HG02610 (cell line): ENCODE results near the gene C19orf67.

Source experiments
- ATAC-seq: cut with Tn5 transposase; IDR thresholded peaks from one replicate; pipeline ENCODE4 v1.9.1; 2021; ENCODE audit warnings: mild to moderate bottlenecking, moderate library complexity; ENCODE audit not compliant: unreplicated experiment

C19orf67 gene

GRCh38 chr19:14110650-14111049 is 25.1 kb upstream of the C19orf67 start:
- ATAC-seq, result no peak

DNA sequence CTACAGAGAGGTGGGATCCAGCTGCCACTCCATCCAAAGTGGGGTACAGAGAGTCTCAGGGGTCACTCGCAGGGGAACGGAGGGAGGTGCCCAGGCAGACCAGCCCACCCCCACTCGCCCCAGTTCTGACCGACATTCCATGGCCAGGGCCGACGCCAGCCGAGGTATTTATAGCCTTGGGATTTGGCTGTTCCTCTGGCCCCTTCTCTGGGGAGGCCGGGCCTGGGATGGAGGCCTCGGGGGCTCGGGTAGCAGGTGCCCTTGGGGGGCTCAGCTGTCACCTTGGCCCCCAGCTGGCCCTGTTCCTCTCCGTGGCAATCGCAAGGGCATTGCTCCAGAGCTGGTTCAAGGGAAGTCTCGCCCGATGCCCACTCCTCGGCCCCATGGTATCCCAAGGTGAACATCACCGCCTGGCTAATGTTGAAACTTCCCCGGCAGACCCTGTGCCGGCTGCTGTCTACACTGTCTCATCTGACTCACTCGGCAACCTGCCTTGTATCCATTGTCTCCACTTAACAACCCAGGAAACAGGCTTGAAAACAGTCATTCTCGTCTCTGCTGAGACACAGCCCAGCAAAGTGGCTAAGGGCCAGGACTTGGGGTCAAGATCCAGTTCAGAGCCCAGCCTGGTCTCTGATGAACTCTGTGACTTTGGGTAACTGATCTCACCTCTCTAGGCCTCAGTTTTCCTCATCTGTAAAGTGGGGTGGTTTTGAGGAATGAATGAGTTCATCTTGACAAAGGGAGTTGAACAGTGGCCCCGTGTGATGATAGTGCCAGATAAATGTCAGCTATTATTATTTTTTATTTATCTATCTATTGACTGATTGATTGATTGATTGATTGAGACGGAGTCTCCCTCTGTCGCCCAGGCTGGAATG is 22.2 kb upstream of the C19orf67 start:
- ATAC-seq, result no peak

GRCh38 chr19:14106840-14107239 is 21.3 kb upstream of the C19orf67 start:
- ATAC-seq, result no peak

- ATAC-seq, result no peak
These were observed 20.1 kb upstream of the C19orf67 start for GRCh38 chr19:14105680-14106079.

- no peak for ATAC-seq
These were observed 17.7 kb upstream of the C19orf67 start for GRCh38 chr19:14103310-14103709.

DNA sequence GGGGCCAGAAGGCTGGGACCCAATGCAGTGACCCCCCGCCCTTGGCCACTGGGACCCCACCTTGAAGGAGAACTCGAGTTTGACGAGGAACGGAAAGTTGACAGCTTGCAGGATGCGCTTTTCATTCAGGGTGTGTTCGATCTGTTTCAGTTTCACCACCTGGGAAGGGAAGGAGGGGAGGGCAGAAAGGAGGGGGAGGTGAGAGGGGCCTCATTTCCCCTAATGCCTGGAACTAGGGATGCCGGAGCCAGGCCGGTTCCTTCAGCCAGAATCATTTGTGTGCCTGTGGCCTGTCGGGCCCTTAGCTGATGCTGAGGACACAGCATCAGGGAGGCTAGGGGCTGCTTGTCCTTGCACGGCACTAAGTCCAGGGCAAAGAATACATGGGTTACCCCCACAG is 17.2 kb upstream of the C19orf67 start:
- ATAC-seq, result no peak

DNA sequence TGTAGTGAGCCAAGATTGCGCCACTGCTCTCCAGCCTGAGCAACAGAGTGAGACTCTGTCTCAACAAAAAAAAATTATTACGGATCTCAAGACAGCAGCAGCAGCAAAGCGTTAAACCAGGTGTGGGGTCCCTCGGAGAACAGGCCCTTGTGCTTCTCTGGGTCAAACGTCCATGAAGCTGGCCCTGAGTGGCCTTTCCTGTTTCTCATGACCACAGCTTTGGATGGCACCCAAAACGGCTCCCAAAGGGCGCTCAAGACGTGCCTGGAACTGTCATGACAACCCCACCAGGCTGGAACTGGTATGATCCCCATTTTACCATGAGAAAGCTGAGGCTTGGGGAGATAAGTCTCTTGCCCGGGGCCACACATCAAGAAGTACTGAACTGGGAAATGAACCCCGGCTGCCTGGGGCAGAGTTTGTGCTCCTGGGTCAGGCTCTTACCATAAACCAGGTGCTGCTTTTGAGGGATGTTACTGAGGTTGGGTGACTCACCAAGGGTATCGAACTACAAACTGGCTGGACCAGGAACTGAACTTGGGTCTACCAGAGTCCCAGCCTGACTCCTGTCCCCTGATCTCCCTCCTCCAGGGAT is 16.6 kb upstream of the C19orf67 start:
- no peak for ATAC-seq

- ATAC-seq, result no peak
These were observed 15.5 kb upstream of the C19orf67 start for GRCh38 chr19:14101003-14101545.

- no peak for ATAC-seq
These were observed 12.1 kb upstream of the C19orf67 start for GRCh38 chr19:14097532-14098151.

GRCh38 chr19:14096272-14096992 is 10.8 kb upstream of the C19orf67 start:
- no peak for ATAC-seq

GRCh38 chr19:14094854-14095253 is 9.3 kb upstream of the C19orf67 start:
- ATAC-seq, result no peak

GRCh38 chr19:14093117-14093823 is 7.7 kb upstream of the C19orf67 start:
- no peak for ATAC-seq

DNA sequence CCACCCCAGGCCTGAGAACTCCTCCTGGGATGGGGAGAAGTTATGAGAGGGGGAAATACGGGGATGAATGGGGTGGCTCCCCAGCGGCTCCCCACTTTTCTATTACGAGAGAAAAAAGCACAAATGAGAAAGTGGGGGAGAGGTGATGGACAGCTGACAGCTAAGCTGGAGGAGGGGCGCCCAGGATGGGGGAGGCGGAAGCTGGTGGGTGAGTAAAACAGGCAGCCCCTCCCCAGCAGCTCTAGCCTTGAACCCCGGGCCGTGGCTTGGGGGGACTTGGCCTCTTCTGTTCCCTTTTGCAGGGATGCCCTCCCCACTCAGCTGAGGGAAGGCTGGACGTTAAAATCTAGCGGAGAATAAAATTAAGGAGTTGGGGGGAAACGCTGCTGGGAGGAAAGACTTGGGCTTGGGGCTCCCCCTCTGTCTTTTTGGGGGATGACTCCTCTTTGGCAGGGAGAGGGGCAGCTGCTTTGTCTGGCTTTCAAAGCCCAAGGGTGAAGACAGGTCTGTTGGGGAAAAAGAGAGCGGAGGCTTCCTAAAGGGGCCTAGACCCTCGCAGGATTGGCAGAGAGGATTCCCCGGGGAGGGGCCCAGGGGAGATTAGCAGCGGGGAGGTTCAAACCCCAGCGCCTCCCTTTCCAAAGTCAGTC is 6.4 kb upstream of the C19orf67 start:
- peak; percentile 4 for ATAC-seq

DNA sequence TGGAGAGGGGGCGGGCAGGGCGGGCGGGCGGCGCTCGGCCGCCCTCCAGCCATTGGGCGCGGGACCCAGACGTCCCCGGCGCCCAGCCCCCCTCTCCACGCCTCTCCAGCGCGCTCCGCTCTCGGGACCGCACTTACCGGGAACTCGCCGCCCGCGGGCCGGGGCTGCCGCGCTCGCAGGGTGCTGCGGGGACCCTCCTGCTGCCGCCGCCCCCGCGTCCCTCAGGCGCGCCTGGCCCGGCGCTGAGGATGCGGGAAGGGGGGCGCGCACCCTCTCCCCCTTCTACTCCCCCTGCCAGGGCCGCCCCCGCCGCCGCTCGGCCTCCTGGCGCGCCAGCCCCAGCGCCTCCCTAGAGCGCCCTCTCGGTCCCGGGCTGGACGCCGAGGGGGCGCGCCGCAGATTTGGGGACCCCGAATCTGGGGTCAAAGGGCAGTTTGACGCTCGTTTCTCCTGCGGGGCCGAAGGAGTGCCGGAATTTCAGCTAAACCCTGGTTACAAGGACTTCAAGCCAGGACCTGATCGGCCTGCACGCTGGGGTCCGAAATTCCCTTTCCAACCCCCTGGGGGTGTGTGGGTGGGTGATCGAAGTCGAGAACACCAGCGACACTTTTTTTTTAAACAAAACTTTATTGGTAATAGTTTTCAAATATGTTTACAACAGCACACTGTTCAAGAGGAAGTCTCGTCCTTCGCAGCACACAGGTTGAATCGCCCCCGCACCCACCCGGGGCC is 5.7 kb upstream of the C19orf67 start:
- ATAC-seq, result peak; percentile 69

- peak; percentile 28 for ATAC-seq
These were observed 5.0 kb upstream of the C19orf67 start, which contains the start of gene SAMD1 for GRCh38 chr19:14090509-14091080. Gene SAMD1 (minus strand): TSS chr19:14090751.

GRCh38 chr19:14089662-14090508 is 4.3 kb upstream of the C19orf67 start:
- ATAC-seq, result no peak

DNA sequence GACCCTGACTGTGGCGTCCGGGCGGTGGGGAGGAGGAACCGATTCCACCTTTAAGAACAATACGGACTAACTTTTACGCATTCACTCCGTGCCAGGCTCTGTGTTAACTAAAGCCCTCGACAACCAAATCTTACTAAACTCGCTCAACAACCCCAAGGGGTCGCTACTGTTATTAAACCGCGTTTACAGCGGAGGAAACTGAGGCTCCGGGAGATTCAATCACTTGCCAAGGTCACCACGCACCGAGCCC is 3.8 kb upstream of the C19orf67 start:
- no peak for ATAC-seq
